Measurements from ENCODE around the gene ATXN3. TPM values are rescaled to one million over a fixed set of nuclear protein-coding genes. Genes with fewer than 3 reads are reported as not detected.
"Not testable (repeated sequence)": the region's sequence is repeated elsewhere in the genome, so short reads cannot be mapped to it uniquely, and the experiment has no call there.

Gene ATXN3
- total RNA-seq, 1 donor, result 17.2 TPM

- DNase-seq (ENCODE audit: low read depth in 2 of 3, low spot score in 2 of 3), result no peak
These were observed 17.9 kb downstream of the ATXN3 start for GRCh38 chr14:92088494-92088893.

- DNase-seq (ENCODE audit: low read depth in 2 of 3, low spot score in 2 of 3), result no peak
These were observed 31.8 kb downstream of the ATXN3 start for GRCh38 chr14:92074555-92074954.

GRCh38 chr14:92058006-92058917 is 48.1 kb downstream of the ATXN3 start:
- DNase-seq (ENCODE audit: low read depth in 2 of 3, low spot score in 2 of 3), result no peak

- DNase-seq (ENCODE audit: low read depth in 2 of 3, low spot score in 2 of 3), result no peak
These were observed 56.6 kb downstream of the ATXN3 start for GRCh38 chr14:92049781-92050180.

GRCh38 chr14:92049221-92049620 is 57.2 kb downstream of the ATXN3 start:
- not testable (repeated sequence) for DNase-seq (ENCODE audit: low read depth in 2 of 3, low spot score in 2 of 3)

- DNase-seq (ENCODE audit: low read depth in 2 of 3, low spot score in 2 of 3), result peak in 1 of 3 donors; percentile 29
These were observed 60.5 kb downstream of the ATXN3 start for GRCh38 chr14:92045904-92046303.

- not testable (repeated sequence) for DNase-seq (ENCODE audit: low read depth in 2 of 3, low spot score in 2 of 3)
These were observed 64.6 kb downstream of the ATXN3 start for GRCh38 chr14:92041766-92042165.

- no peak for DNase-seq (ENCODE audit: low read depth in 2 of 3, low spot score in 2 of 3)
These were observed 65.2 kb downstream of the ATXN3 start for GRCh38 chr14:92041203-92041602.

GRCh38 chr14:92040431-92041051 is 65.8 kb downstream of the ATXN3 start:
- peak; percentile 11 to 41 (median 12) for DNase-seq (ENCODE audit: low read depth in 2 of 3, low spot score in 2 of 3)

GRCh38 chr14:92039719-92040430 is 66.5 kb downstream of the ATXN3 start, which contains the start of gene TRIP11:
Gene TRIP11, minus strand, starts transcription at chr14:92040059. Its CDS starts 374 bp downstream, at chr14:92039685.
- peak; percentile 90 to 94 (median 92) for DNase-seq (ENCODE audit: low read depth in 2 of 3, low spot score in 2 of 3)

- DNase-seq (ENCODE audit: low read depth in 2 of 3, low spot score in 2 of 3), result peak in 2 of 3 donors; percentile 9 to 42
These were observed 67.2 kb downstream of the ATXN3 start for GRCh38 chr14:92039063-92039718.

- no peak for DNase-seq (ENCODE audit: low read depth in 2 of 3, low spot score in 2 of 3)
These were observed 68.4 kb downstream of the ATXN3 start for GRCh38 chr14:92037989-92038388.

- DNase-seq (ENCODE audit: low read depth in 2 of 3, low spot score in 2 of 3), result no peak
These were observed 70.5 kb downstream of the ATXN3 start for GRCh38 chr14:92035890-92036289.

- no peak for DNase-seq (ENCODE audit: low read depth in 2 of 3, low spot score in 2 of 3)
These were observed 72.3 kb downstream of the ATXN3 start for GRCh38 chr14:92033906-92034687.

GRCh38 chr14:92033433-92033832 is 72.9 kb downstream of the ATXN3 start:
- DNase-seq (ENCODE audit: low read depth in 2 of 3, low spot score in 2 of 3), result no peak

- no peak for DNase-seq (ENCODE audit: low read depth in 2 of 3, low spot score in 2 of 3)
These were observed 79.7 kb downstream of the ATXN3 start for GRCh38 chr14:92026548-92027190.

GRCh38 chr14:92022036-92022435 is 84.3 kb downstream of the ATXN3 start:
- no peak for DNase-seq (ENCODE audit: low read depth in 2 of 3, low spot score in 2 of 3)

GRCh38 chr14:92021523-92021922 is 84.9 kb downstream of the ATXN3 start:
- no peak for DNase-seq (ENCODE audit: low read depth in 2 of 3, low spot score in 2 of 3)

GRCh38 chr14:92014040-92014439 is 92.3 kb downstream of the ATXN3 start:
- DNase-seq (ENCODE audit: low read depth in 2 of 3, low spot score in 2 of 3), result no peak

All from hematopoietic multipotent progenitor cell (in vitro differentiated cells).